OCI-LY1 (cell line): ENCODE measurements around the gene MALT1.

ENCODE experiments used
- H2AFZ ChIP-seq: fragments of 200-600 bp; sonication (generic), shearing (Covaris generic); 2 replicates; pipeline ENCODE4 v1.6.0; 2014; ENCODE audit warnings: antibody characterized with exemption, mild to moderate bottlenecking, low read length
- H3F3A ChIP-seq: fragments of 200-600 bp; sonication (generic), shearing (Covaris generic); 2 replicates; pipeline ENCODE4 v1.6.0; 2014; ENCODE audit warnings: mild to moderate bottlenecking, antibody characterized with exemption, low read length, moderate library complexity; ENCODE audit not compliant: insufficient read depth
- H3K27ac ChIP-seq: fragments of 200-600 bp; sonication (generic); 2 replicates; pipeline ENCODE4 v1.5.1; 2014; ENCODE audit warnings: low read length, mixed run types, mild to moderate bottlenecking, low read depth; ENCODE audit not compliant: poor library complexity, severe bottlenecking
- H3K27me3 ChIP-seq: fragments of 200-600 bp; sonication (generic); 2 replicates; pipeline ENCODE4 v1.6.0; 2014; ENCODE audit warnings: antibody characterized with exemption, mild to moderate bottlenecking, low read length, moderate library complexity; ENCODE audit not compliant: insufficient read depth
- H3K36me3 ChIP-seq: fragments of 200-600 bp; sonication (generic); 2 replicates; pipeline ENCODE4 v1.6.1; 2014; ENCODE audit warnings: mild to moderate bottlenecking, antibody characterized with exemption, low read length, moderate library complexity, mixed read lengths; ENCODE audit not compliant: insufficient read depth
- H3K4me1 ChIP-seq: fragments of 200-600 bp; sonication (generic); 2 replicates; pipeline ENCODE4 v1.5.1; 2014; ENCODE audit warnings: mild to moderate bottlenecking, low read length, moderate library complexity; ENCODE audit not compliant: insufficient read depth, severe bottlenecking
- H3K4me2 ChIP-seq: fragments of 200-600 bp; sonication (generic), shearing (Covaris generic); 2 replicates; pipeline ENCODE4 v1.6.1; 2014; ENCODE audit warnings: low read length
- H3K4me3 ChIP-seq: fragments of 200-600 bp; sonication (generic); 2 replicates; pipeline ENCODE4 v1.5.1; 2014; ENCODE audit warnings: low read length, low read depth, mild to moderate bottlenecking, mixed read lengths; ENCODE audit not compliant: poor library complexity, severe bottlenecking
- H3K79me2 ChIP-seq: fragments of 200-600 bp; shearing (Covaris generic); 2 replicates; pipeline ENCODE4 v1.6.1; 2016; ENCODE audit warnings: mixed run types, low read length, mixed read lengths; ENCODE audit not compliant: insufficient read depth
- H3K9ac ChIP-seq: fragments of 200-600 bp; sonication (generic), shearing (Covaris generic); 2 replicates; pipeline ENCODE4 v1.6.1; 2014; ENCODE audit warnings: mild to moderate bottlenecking, low read length, mixed read lengths
- H3K9me2 ChIP-seq: fragments of 200-600 bp; sonication (generic), shearing (Covaris generic); 2 replicates; pipeline ENCODE4 v1.6.1; 2014; ENCODE audit warnings: low read depth, mild to moderate bottlenecking, low read length, mixed read lengths
- H3K9me3 ChIP-seq: fragments of 200-600 bp; shearing (Covaris generic); 2 replicates; pipeline ENCODE4 v1.6.1; 2014; ENCODE audit warnings: low read length, mixed read lengths
- H4K20me1 ChIP-seq: fragments of 200-600 bp; sonication (generic), shearing (Covaris generic); 2 replicates; pipeline ENCODE4 v1.6.0; 2016; ENCODE audit warnings: mild to moderate bottlenecking, low read length; ENCODE audit not compliant: insufficient read depth
- EZH2 ChIP-seq: fragments of 200-600 bp; sonication (generic), shearing (Covaris generic); IDR thresholded peaks from 2 replicates; pipeline ENCODE4 v1.8.0; 2017; ENCODE audit warnings: borderline replicate concordance, mixed run types, mild to moderate bottlenecking, antibody characterized with exemption, low read length, moderate library complexity, mixed read lengths
- TF ChIP-seq, protein P1 (sequence below): fragments of 200-600 bp; sonication (generic), shearing (Covaris generic); IDR thresholded peaks from 2 replicates; pipeline ENCODE4 v1.5.1; 2017; ENCODE audit warnings: mild to moderate bottlenecking, antibody characterized with exemption, low read length, moderate library complexity, mixed read lengths

Gene MALT1

DNA sequence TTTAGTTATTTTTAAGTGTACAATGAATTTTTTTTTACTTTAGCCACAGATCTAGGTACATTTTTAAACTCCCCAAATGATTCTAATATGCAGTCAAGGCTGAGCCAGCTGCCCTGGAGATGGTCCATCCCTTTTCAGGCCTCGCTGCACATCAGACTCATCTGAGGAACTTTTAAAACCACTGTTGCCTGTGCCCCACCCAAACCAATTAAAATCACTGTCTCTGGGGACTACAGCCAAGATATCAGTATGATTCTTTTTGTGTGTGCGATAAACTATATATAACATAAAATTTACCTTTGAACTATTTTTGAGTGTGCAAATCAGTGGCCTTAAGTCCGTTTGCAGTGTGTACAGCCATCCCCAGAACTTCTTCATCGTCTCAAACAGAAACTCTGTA is 9.1 kb upstream of the MALT1 start:
- Histone ChIP-seq H3K9me2 (no peaks in the 10 kb centered on the region), H3K27ac (no peak overlapping the region), H2AFZ (no peak overlapping the region), H4K20me1 (no peaks in the 10 kb centered on the region), H3K27me3 (no peaks in the 10 kb centered on the region), H3K4me2 (no peak overlapping the region), H3K9ac (no peak overlapping the region), H3K36me3 (no peaks in the 10 kb centered on the region), H3K79me2 (no peaks in the 10 kb centered on the region), H3K4me3 (no peak overlapping the region), H3K4me1 (peaks cover 14% of the 10 kb centered on the region), H3K9me3 (no peaks in the 10 kb centered on the region), H3F3A (no peaks in the 10 kb centered on the region)
- no peak for TF ChIP-seq EZH2
- TF ChIP-seq, protein P1, sequence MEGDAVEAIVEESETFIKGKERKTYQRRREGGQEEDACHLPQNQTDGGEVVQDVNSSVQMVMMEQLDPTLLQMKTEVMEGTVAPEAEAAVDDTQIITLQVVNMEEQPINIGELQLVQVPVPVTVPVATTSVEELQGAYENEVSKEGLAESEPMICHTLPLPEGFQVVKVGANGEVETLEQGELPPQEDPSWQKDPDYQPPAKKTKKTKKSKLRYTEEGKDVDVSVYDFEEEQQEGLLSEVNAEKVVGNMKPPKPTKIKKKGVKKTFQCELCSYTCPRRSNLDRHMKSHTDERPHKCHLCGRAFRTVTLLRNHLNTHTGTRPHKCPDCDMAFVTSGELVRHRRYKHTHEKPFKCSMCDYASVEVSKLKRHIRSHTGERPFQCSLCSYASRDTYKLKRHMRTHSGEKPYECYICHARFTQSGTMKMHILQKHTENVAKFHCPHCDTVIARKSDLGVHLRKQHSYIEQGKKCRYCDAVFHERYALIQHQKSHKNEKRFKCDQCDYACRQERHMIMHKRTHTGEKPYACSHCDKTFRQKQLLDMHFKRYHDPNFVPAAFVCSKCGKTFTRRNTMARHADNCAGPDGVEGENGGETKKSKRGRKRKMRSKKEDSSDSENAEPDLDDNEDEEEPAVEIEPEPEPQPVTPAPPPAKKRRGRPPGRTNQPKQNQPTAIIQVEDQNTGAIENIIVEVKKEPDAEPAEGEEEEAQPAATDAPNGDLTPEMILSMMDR = no peak

GRCh38 chr18:58666176-58666575 is 5.1 kb upstream of the MALT1 start:
- peaks cover 14% of the 10 kb centered on the region for H3K4me1 ChIP-seq
- no peak overlapping the region for H3K4me2 ChIP-seq
- no peaks in the 10 kb centered on the region for H3K27me3 ChIP-seq
- no peaks in the 10 kb centered on the region for H3K9me2 ChIP-seq
- no peaks in the 10 kb centered on the region for H3K36me3 ChIP-seq
- H3K9ac ChIP-seq = no peak overlapping the region
- no peaks in the 10 kb centered on the region for H3F3A ChIP-seq
- H3K79me2 ChIP-seq = no peaks in the 10 kb centered on the region
- no peaks in the 10 kb centered on the region for H4K20me1 ChIP-seq
- no peak for TF ChIP-seq EZH2
- TF ChIP-seq, protein P1 = no peak
- H3K27ac ChIP-seq = no peak overlapping the region
- no peaks in the 10 kb centered on the region for H3K9me3 ChIP-seq
- H2AFZ ChIP-seq = no peak overlapping the region
- no peak overlapping the region for H3K4me3 ChIP-seq

GRCh38 chr18:58668211-58668610 is 3.1 kb upstream of the MALT1 start:
- Histone ChIP-seq H2AFZ (no peak overlapping the region), H3K4me1 (peaks cover 24% of the 10 kb centered on the region), H3K9me2 (no peaks in the 10 kb centered on the region), H3K4me2 (no peak overlapping the region), H3K4me3 (no peak overlapping the region), H3K9me3 (no peaks in the 10 kb centered on the region), H3K9ac (no peak overlapping the region), H4K20me1 (no peaks in the 10 kb centered on the region), H3K27me3 (no peaks in the 10 kb centered on the region), H3F3A (no peaks in the 10 kb centered on the region), H3K79me2 (no peaks in the 10 kb centered on the region), H3K36me3 (no peaks in the 10 kb centered on the region), H3K27ac (no peak overlapping the region)
- no peak for TF ChIP-seq EZH2
- TF ChIP-seq, protein P1 = no peak
